HG03354 (cell line): ENCODE data around the gene APBA2.

ENCODE experiments used
- ATAC-seq: cut with Tn5 transposase; IDR thresholded peaks from one replicate; pipeline ENCODE4 v1.9.1; 2021; ENCODE audit warnings: mild to moderate bottlenecking; ENCODE audit not compliant: unreplicated experiment, poor library complexity, severe bottlenecking

The APBA2 gene

DNA sequence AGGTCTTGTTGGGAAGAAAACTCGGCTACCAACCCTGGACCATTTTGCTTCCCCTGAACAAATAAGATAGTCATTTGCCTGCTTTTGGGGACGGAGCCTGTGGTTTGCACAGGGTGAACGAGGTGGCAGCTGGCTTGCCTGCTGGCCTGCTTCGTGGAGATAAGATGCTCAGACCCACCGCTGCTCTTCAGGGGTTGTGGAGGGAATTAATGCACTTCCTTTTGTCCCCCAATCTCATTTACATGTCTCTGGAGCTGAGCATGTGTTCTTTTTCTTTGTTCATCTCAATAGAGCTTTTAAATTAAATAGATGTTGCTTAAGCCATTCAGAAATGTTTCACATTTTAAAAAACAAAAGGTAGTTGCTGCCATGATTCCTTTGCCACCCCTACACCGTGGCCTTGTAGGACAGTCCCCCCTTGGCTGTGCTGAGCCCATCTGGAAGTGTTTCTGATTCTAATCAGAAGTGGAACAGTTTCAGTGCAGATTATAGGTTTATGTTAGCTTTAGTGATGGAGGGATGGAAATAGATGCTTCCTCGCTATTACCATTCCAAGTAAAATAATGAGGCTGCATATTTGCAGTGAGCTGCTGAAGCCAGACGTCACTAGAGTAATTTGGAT, 25.6 kb downstream of the APBA2 start:
- no peak for ATAC-seq

- no peak for ATAC-seq
These were observed 26.6 kb downstream of the APBA2 start for GRCh38 chr15:28912422-28912821.

GRCh38 chr15:28913171-28913765, 27.5 kb downstream of the APBA2 start:
- no peak for ATAC-seq

- no peak for ATAC-seq
These were observed 28.3 kb downstream of the APBA2 start for GRCh38 chr15:28914046-28914445.

GRCh38 chr15:28914483-28915023, 28.8 kb downstream of the APBA2 start:
- no peak for ATAC-seq

- ATAC-seq, result no peak
These were observed 29.5 kb downstream of the APBA2 start for GRCh38 chr15:28915041-28915810.

- ATAC-seq, result no peak
These were observed 30.2 kb downstream of the APBA2 start for GRCh38 chr15:28915935-28916334.

DNA sequence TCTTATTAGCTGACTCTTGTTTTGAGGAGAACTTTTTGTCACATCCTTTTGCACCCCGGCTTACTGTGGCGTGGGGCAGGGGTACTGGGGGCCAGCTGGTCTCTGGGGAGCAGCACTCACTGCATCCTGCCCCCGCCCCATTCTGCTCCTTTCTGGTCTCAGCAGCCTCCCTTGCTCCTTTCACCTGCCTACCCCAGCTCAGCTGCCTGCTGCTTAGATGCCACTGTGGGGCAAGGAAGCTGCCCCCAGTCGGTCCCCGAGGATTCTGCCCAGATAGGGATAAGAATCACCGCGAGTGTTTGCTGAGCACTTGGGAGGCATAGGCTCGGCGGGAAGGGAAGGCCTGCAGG, 32.0 kb downstream of the APBA2 start:
- no peak for ATAC-seq

DNA sequence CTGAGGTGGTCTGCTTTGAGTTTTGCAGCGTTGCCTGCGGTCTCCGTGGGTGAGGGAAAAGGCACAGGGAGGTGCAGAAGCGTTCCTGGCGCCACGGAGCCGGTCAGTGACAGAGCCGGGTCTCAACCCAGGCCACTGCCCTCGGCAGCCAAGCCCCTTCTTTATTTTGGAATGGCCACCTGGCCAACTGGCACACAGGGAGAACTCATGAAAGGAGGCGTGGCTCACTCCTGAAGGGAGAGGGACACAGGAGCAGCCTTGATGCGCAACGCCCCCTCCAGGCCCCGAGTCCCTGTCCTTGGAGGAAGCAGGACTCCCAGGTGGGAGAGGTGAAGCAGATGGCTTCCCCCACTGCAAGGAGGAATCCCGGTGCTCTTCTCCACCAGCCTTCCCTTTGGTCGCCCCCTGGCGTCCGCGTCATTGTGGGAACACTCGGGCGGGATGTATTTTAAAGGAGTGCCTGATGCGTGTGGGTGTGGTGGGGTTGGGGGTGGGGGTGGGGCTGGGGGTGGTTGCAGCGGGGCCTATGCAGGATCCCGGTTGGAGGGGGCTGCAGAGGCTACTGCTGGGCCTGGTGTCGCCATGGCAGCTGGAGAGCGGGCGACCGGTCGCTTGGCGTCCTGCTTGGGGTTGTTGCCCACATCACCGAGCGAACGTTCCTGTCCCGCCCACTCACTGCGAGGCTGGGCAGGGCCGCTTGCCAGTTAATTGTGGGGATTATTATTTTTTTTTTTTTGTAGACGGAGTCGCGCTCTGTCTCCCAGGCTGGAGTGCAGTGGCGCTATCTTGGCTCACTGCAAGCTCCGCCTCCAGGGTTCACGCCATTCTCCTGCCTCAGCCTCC, 32.6 kb downstream of the APBA2 start:
- ATAC-seq, result no peak

GRCh38 chr15:28919201-28919635, 33.4 kb downstream of the APBA2 start:
- ATAC-seq, result no peak

DNA sequence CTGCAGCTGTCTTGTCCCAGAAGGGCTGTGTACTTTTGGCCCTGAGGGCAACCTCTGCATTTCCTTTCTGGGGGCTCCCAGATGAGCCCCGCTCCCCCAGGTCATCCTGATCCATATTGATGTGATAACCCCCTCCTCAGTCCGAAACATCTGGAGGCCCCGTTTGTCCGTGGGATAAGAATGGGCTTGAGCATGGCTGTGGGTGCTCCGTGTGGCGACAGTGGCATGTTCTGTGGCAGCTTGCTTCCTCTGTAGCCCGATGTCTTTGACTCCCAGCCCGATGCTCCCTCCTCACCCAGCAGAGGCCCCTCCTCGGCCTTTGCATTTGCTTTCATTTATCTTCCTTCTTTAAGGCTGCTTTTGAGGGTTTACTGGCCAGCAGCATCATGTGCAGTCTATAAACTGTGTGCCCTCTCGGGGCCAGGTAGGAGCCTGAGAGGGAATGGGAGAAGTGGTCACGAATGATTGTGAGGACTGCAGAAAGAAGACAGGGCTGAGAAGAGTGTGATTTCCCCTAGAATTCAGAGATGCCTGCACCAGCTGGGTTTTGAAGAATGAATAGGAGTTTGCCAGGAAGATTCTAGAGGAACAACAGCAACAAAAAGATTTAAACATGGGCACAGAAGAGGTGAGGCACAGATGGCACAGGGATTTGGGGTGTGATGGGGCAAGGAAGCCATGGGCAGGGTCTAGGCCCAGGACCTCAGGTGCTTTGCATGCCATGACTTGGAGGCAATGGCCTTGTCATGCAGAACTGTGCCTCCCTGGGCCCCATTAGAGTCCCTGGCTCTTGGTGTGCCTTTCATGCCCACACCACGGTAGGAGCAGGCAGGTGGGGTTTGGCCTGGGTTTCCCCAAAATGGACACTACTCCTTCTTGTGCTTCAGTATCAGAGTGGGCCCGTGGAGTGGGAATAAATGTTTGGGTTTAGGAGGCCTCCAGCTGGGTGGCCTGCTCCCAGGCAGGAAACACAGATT, 34.2 kb downstream of the APBA2 start:
- ATAC-seq, result no peak

DNA sequence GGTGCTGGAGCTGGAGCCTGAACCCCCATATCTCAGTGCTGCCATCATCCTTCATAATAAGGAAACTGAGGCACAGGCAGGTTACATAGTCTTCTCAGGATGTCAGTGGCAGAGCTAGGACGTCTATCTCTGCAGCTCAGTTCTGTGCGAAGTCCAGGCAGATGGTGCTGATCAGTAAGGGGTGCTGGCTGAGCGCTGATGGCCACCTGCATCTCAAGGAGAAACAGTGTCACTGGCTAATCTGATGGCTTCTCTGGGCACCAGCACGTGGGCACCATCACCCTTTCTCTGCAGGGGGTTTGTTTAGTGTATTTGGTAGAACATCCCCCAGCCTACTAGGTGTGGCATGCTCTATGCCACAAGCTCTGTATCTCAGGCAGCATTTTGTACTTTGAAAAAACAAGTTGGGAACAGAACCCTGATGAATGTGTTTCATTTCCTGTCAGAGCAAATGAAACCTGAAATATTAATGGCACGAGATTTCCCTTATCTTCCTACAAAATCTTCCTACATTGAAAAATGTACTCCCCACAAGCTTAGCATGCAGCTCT, 35.1 kb downstream of the APBA2 start:
- no peak for ATAC-seq

DNA sequence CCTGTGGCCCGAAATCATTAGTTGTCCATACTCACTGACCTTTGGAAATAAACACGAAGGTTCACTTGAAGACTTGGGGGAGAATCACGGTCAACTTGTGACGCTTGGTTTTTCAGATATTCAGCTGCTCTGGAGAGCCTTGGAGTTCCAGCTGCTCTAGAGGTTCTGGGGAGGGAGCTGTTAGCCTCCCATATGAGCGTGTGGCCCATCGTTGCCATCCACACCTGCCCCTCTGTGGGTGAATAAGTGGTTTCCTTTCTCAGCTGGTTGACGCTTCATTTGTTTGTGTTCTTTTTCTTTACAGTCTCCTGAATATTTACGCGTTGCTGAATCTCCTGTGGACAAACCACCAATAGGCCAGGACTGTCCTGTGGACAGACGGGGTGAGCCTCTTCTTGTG, 35.6 kb downstream of the APBA2 start:
- ATAC-seq, result no peak

DNA sequence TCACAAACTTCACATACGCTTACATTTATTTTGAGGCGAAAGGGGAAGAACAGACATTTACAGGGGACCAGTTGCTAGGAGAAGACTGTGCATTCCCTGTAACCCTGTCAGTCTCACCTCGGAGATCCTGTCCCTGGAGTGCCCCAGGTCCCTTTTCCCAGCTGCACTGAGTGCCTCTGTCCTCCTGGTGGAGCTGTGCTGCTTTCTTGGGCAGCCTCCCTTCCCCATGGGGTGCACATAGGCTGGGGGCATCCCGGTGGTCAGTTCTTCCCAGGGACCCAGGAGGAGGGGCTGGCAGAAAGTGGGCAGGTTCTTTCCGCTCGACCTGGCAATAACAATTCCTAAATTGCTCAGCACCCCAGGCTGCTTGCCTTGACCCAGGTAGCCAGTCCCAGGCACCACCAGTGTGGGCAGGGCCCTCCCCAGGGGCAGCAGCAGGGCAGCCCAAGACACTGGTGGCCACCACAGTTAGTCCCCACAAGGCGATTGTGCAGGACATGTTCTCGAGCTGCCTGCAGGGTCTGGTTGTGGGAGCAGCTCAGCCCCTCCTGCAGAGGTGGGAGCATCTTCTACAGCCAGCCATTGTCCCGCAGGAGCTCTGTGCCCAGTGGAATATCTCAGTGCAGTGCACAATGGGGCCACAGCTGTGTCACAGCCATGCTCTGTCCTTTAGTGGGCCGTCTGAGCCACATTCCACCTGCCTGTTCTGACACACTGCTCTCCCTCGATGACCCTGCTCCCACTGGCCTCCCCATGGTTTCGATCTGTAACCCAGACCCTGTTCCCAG, 36.3 kb downstream of the APBA2 start:
- no peak for ATAC-seq

GRCh38 chr15:28922707-28923012, 36.9 kb downstream of the APBA2 start:
- no peak for ATAC-seq

DNA sequence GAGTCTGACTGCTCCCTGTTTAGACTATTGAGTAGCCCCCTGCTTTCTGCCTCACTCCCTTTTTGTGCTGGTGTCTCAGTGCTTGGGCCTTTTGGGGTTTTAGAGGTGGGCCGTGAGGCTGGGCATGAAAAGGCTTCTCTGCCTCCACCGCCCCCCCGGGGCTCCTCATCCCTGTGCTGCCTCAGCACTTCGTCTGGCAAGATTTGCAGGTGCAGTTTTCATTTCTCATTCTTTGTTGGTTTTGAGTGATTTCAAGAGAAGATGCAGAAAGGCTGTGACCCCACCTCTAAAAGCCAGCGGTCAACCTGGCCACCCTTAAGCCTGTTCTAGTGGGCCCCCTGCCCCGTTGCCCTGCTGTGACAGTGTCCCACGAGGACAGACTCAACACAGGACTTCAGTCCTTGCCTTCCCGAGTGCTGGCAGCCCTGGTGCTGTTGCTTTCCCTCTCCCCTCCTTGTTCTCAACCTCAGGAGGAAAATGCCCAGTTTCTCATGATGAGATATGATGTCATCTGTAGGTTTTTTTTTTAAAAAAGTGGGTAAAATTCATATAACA, 38.0 kb downstream of the APBA2 start:
- ATAC-seq, result no peak

- ATAC-seq, result no peak
These were observed 41.3 kb downstream of the APBA2 start for GRCh38 chr15:28927043-28927442.

- ATAC-seq, result no peak
These were observed 43.4 kb downstream of the APBA2 start for GRCh38 chr15:28929200-28929599.
